Stimulated activated CD8-positive, alpha-beta memory T cell treated with anti-CD3 and anti-CD28 coated beads, Interleukin-15, amount 100 ng/mL, for 1 hour (primary cell): ENCODE results near the gene ESAM.

Experiments used
- DNase-seq: peaks from one replicate; pipeline ENCODE4 v3.0.0-alpha.2; 2020; ENCODE audit warnings: low read depth

The ESAM gene, protein sequence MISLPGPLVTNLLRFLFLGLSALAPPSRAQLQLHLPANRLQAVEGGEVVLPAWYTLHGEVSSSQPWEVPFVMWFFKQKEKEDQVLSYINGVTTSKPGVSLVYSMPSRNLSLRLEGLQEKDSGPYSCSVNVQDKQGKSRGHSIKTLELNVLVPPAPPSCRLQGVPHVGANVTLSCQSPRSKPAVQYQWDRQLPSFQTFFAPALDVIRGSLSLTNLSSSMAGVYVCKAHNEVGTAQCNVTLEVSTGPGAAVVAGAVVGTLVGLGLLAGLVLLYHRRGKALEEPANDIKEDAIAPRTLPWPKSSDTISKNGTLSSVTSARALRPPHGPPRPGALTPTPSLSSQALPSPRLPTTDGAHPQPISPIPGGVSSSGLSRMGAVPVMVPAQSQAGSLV

DNA sequence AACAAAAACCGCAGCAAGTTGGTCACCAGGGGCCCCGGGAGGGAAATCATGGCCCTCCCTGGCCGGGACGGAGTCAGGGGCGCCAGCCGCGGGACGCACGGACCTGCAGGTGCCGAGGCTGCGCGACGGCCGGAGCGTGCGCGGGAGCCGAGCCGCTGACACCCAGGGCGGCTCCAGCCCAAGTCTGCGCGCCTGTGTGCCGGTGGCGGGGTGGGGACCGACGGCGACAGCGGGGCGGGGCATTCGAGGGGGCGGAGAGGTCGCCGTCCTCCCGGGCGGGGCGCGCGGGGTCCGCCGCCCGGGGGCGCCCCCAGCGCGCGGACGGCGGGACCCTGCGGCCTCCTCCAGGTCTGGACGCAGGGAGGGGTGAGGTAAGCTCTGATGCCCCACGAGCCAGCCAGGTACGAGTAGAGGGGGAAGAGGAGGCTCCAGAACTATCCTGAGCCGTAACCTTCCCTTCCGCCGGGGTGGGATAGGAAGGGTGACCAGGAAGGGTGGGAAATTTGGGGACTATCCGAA lies at the start of gene ESAM:
Gene ESAM, minus strand, starts transcription at position 186 of the 519 bp plus-strand sequence. Its CDS starts 136 bp downstream, at position 50.
- no peak for DNase-seq

DNA sequence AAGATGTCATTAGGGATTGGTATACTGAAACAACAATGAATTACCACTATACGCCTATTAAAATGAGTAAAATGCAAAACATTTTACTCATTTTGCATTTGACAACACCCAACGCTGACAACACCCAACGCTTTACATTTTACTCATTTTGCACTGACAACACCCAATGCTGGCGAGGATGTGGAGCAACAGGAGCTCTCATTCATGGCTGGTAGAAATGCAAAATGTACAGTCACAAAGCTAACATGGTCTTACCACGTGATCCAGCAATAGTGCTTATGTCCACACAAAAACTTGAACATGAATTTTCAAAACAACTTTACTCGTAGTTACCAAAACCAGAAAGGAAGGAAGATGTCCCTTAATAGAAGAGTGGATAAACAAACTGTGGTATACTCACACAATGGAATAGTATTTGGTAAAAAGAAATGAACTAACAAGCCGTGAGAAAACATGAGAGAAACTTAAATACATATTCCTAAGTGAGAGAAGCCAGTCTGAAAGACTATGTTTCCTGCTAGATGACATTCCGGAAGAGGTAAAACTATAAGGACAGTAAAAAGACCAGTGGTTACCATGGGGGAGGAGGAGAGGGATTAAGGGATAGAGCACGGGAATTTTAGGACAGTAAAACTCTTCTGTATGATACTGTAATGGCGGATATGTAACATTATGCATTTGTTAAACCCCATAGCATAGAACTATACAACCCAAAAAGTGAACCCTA lies 49.5 kb upstream of the ESAM start:
- DNase-seq = no peak

GRCh38 chr11:124807660-124808270 lies 45.7 kb upstream of the ESAM start:
- DNase-seq = no peak

GRCh38 chr11:124807201-124807600 lies 45.1 kb upstream of the ESAM start:
- DNase-seq = no peak

DNA sequence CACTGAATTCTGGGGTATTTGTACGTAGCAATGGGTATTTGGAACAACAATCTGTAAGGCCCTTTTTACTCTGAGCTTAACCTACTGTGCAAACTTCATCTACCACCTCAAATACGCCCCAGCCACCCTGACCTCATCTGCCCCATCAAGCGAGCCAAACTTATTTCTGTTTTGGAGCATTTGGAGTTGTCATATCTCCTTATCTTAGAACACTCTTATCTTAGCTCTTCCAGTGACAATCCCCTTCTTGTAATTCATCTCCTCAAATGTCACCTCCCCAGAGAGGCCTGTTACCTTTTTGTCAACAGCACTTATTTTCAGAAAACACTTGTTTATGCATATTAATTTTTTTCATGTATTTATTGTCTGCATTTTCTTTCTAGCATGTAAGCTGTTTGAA lies 42.8 kb upstream of the ESAM start:
- no peak for DNase-seq

DNA sequence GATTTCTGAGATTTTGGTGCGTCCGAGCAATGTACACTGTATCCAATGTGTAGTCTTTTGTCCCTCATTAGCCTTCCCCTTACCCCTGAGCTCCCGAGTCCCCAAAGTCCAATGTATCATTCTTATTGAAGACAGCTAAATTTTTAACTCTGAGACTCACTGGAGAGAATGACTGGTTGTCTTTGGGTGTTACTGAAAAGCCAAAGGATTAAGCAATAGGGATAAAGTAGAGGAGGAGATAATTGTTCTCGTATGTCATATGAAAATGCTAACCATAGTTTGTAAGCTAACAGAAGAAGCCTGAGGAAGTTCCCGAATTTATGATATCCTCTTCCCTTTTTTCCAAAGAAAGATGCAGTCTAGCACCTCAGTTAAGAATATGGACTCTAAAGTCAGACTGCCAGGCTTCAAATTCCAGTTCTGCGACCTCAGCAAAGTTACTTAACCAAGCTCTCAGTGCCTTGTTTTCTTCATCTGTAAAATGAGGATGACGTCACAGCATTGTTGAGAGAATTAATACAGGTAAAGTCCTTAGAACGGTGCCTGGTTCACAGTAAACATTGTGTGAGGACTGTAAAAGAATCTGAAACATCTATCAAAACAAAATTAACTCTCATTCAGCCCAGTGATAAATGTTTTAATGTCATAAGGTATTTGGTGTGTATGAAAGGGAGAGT lies 39.7 kb upstream of the ESAM start:
- no peak for DNase-seq

GRCh38 chr11:124801014-124801413 lies 38.9 kb upstream of the ESAM start:
- DNase-seq = no peak

DNA sequence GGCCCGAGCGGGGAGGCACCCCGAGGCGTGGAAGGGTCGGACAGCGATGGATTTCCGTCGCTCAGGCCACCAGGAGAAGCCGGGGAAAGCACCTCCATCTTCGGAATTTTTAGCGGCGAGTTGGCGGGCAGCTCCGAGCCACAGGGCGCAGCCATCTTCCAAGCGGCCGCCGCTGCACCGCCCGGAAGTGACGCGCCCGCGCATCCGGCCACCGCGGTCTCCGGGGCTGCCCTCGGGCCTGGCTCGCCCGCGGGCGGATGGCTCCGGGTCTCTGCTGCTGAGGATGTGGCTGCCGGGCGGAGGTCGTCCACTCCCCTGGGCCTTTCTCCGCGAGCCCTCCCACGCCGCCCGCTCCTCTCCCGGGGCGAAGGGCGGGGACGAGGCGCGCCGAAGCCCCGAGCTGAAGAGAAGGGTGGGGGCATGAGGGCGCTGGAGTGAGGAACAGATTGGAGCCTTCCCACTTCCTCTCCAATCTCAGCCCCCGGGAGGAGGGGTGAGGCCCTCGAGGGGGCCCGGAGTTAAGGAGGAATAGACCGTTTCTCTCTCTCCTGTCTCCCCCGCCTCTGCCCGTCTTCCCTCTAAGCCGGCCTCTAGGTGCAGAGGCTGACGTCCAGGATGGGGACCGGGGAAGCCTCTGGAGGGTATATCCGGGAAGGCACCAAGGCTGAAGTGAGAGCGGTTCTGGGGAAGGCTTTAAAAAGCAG lies 38.3 kb upstream of the ESAM start, which contains the start of gene MSANTD2:
Gene MSANTD2, minus strand, starts transcription at position 181 of the 704 bp plus-strand sequence. Its CDS starts 26 bp downstream, at position 155.
- DNase-seq = peak; percentile 61

DNA sequence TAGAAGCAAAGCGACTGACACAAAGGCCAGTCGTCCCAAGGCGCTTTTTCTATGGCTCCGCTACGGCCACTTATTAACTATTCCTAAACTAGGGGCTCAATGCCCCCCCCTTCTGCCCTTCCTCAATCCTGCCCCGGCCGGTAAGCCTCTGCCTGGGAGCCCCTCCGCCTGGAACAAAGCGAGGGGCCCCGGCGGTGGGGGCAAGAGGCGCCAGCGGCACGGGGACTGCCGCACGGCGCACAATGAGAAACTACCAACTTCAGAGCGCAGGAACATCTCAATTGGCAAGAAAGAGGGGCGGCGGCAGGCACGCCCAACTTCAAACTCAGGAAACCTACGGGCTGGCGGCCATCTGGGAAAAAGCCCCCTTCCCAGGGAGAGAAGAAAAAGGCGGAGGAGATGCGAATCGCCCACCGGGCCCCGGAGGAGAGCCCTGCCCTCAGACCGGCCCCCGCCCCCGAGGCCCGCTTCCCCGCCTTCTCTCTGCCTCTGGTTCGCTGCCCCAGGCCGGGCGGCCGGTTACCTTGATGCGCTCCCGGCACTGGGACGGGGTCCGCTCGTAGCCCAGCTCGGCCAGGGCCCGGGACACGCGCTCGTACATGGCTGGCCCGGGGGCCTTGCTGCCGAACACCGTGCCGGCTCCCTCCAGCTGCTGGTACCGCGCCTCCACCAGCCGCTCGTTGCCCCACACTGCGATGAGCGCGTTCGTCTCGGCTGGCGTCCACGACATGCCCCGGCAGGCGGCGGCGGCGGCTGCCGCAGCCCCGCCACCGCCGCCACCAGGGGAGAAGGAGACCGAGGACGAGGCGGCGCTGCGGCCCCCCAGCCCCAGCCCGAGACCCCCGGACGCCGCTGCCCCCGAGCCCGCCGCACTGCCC lies 37.5 kb upstream of the ESAM start:
- DNase-seq = no peak

- DNase-seq = no peak
These were observed 36.9 kb upstream of the ESAM start for GRCh38 chr11:124798991-124799347.

GRCh38 chr11:124796312-124796711 lies 34.2 kb upstream of the ESAM start:
- DNase-seq = no peak

- no peak for DNase-seq
These were observed 31.6 kb upstream of the ESAM start for GRCh38 chr11:124793466-124794278.

DNA sequence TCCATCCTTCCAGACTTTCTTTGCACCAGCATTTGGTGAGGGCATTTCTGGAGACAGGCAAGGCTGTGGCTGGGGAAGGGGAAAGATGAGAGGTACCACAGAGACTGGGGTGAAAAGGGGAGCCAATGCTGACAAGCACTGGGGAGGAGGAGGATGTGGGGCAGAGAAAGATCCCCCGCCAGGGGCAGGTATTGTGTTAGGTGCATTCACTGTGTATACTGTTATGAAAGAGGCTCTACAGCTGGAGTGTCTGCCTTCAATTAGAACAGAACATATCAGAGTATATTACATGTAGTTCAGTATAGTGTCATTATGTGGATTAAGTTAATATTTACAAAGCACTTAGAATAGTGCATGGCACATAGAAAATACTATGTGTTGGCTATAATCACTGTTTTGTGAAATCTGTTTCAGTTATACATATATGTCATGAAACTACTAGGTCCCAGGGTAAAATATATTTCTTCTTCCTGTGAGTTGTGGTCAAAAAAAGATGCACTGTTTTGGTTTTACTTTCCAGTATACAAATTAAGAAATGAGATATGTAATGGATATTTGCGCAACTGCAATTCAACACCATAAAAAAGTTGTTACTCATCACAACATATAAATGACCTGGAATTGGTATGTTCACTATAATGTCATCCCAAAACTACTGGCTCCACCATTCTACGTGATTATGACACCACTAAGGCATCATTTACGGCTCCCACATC lies 29.7 kb upstream of the ESAM start:
- no peak for DNase-seq

DNA sequence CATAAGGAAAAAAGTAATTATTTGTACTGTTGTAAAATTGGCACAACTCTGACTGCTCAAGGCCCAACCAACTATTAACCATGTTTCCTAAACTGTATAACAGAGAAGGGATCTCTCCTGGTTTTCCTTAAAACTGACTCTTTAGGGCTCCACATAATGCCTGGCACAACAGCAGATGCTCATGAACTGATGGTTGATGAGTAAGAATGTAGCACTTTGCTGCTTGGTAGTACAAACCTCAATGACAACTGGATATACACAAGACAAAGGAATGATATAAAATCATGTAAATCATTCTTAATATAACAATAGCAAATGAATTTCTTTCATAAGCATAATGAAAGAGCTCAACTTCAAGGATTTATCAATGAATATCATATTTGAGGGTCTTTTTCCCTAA lies 26.4 kb upstream of the ESAM start:
- DNase-seq = no peak

DNA sequence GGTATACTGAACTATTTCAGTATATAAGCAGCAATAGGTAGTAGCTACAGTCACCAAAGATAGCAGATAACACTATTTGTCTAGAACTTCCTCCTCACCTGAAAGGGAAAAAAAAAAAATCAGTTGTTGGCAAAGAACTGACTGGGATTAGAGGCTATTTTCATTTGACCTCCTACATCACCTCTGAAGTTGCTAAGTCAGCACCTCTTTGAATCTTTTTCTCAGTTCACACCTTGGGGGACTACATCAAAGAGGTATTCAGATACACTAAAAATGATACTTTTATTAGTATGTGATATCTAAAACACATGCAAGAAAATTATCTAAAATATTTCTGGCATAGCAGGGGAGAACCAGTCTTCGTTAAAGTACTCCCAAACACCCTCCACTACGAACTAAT lies 22.0 kb upstream of the ESAM start:
- DNase-seq = no peak

- no peak for DNase-seq
These were observed 20.9 kb upstream of the ESAM start for GRCh38 chr11:124783002-124783401.

- no peak for DNase-seq
These were observed 17.5 kb upstream of the ESAM start for GRCh38 chr11:124779568-124779967.

DNA sequence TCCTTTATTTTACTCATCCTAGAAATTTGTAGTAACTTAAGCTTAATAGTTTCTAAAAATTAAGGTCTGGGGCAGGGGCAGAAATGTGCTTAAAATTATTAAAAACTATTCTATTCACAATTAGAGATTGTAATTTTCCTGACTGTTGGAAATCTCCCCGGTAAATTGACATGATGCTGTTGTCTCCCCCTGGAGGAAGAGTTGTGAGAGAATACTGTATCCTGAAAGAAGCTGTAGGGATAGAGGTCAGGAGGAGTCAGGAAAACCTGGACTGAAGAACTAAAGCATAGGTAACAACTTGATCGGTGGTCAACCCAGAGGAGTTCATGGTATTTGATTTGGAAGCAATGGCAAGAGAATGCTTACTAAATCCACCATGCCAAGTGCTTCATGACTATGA lies 16.2 kb upstream of the ESAM start:
- DNase-seq = no peak
